ENCODE data around the gene TASL.

- TF ChIP-seq POLR2AphosphoS5 (IDR thresholded peaks at IDR 0.05) (no peak), CTCF (IDR thresholded peaks at IDR 0.05) (no peak), POLR2A (IDR thresholded peaks at IDR 0.05) (no peak)
These were observed 40.7 kb upstream of the TASL start for GRCh38 chrX:30618160-30618765.

Data from prostate gland (tissue), 2 donors.